Breast epithelium (tissue), 4 donors: ENCODE measurements around the gene LRRC4C. TPM values are rescaled to one million over a fixed set of nuclear protein-coding genes. Genes with fewer than 3 reads are reported as not detected.
"Not testable (repeated sequence)": the region's sequence is repeated elsewhere in the genome, so short reads cannot be mapped to it uniquely, and the experiment has no call there.

ENCODE experiments used
- DNase-seq, 2 donors: peaks; one replicate each; pipeline ENCODE4 v3.0.0-alpha.2; 2019; ENCODE audit warnings: low spot score in 2 of 2
- H3K27ac ChIP-seq, 2 donors: fragments of 200-600 bp; sonication (generic) in 1 of 2; one replicate each; pipeline ENCODE4 v1.5.1; 2016 to 2019; ENCODE audit warnings: mild to moderate bottlenecking in 1 of 2
- H3K27me3 ChIP-seq, 2 donors: fragments of 200-600 bp; sonication (generic) in 1 of 2; one replicate each; pipeline versions ENCODE4 v1.5.1 to v1.6.0; 2017 to 2019; ENCODE audit warnings: control low read depth in 1 of 2, mild to moderate bottlenecking in 1 of 2
- H3K36me3 ChIP-seq: fragments of 200-600 bp; one replicate; pipeline ENCODE4 v1.5.1; 2019
- H3K4me1 ChIP-seq, 2 donors: fragments of 200-600 bp; sonication (generic); one replicate each; pipeline ENCODE4 v1.5.1; 2016 to 2019; ENCODE audit warnings: control low read depth in 1 of 2
- H3K4me3 ChIP-seq, 3 donors: fragments of 200-600 bp; sonication (generic); 1 replicate in 2 of 3; 2 replicates in 1 of 3; pipeline ENCODE4 v1.5.1; 2016 to 2019; ENCODE audit warnings: mild to moderate bottlenecking in 3 of 3, moderate library complexity in 2 of 3
- H3K9me3 ChIP-seq, 2 donors: fragments of 200-600 bp; sonication (generic) in 1 of 2; one replicate each; pipeline ENCODE4 v1.5.1; 2016 to 2019; ENCODE audit warnings: control low read depth in 1 of 2
- CTCF ChIP-seq, 3 donors: fragments of 450-650 bp; IDR thresholded peaks; one replicate each; pipeline ENCODE4 v1.5.1; 2016 to 2017; ENCODE audit warnings: antibody characterized with exemption in 3 of 3, mild to moderate bottlenecking in 3 of 3, moderate library complexity in 3 of 3
- POLR2A ChIP-seq: fragments of 450-650 bp; IDR thresholded peaks from one replicate; pipeline ENCODE4 v1.6.1; 2016; ENCODE audit warnings: antibody characterized with exemption, mild to moderate bottlenecking, moderate library complexity
- POLR2AphosphoS5 ChIP-seq, 3 donors: sonication (generic); formaldehyde crosslinking; IDR thresholded peaks; one replicate each; pipeline ENCODE4 v1.6.1; 2017; ENCODE audit warnings: antibody characterized with exemption in 3 of 3
- intact Hi-C: fragments of 100-400 bp; cut with DNase I; formaldehyde crosslinking; loops from one replicate; pipeline ENCODE4 v1.15.1; 2023; ENCODE audit warnings: low total_unique reads
- total RNA-seq, 3 donors: library from RNA; depleted of rRNA; stranded (reverse); fragments of >200 nt; gene quantifications; one replicate each; pipeline ENCODE4 v1.1.0, GENCODE V29; 2016

The LRRC4C gene
- total RNA-seq, 3 donors from 2014 or later = 2.9 to 15.4 (median 6.6) TPM

GRCh38 chr11:40879911-40880310 lies 579.5 kb downstream of the LRRC4C start:
- DNase-seq = no peak
- Histone ChIP-seq H3K4me1 (no peaks in the 10 kb centered on the region), H3K27ac (no peak overlapping the region), H3K9me3 (no peaks in the 10 kb centered on the region), H3K4me3 (no peak overlapping the region), H3K36me3 (no peaks in the 10 kb centered on the region), H3K27me3 (no peaks in the 10 kb centered on the region)
- TF ChIP-seq CTCF (IDR thresholded peaks at IDR 0.05) (no peak), POLR2A (no peak), POLR2AphosphoS5 (IDR thresholded peaks at IDR 0.05) (no peak)
- intact Hi-C loops = no loop called here

DNA sequence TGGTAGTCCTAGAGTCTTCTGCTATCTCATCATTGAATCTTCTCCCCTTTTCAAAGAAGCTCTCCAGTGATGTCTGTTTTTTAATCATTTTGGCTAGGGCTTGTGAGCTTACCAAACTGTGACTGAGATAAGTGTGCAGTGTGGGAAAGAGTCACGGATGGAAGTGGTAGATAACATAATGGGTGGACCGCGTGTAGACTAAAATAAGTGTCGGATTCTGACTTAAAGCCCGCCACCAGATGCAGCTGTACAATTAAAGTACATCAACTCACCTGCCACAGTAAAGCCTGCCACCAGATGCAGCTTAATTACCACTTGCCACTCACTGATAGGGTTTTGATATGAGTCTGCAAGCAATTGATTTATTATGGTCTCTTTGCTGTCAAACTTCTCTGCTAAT lies 581.5 kb downstream of the LRRC4C start:
- TF ChIP-seq POLR2A = no peak
- TF ChIP-seq POLR2AphosphoS5 (IDR thresholded peaks at IDR 0.05) = no peak
- no peak for TF ChIP-seq CTCF (IDR thresholded peaks at IDR 0.05)
- no peak overlapping the region for H3K27ac ChIP-seq
- no peaks in the 10 kb centered on the region for H3K9me3 ChIP-seq
- H3K4me1 ChIP-seq = no peaks in the 10 kb centered on the region
- intact Hi-C loops = no loop called here
- H3K36me3 ChIP-seq = no peaks in the 10 kb centered on the region
- no peak overlapping the region for H3K4me3 ChIP-seq
- DNase-seq = no peak
- H3K27me3 ChIP-seq = no peaks in the 10 kb centered on the region

GRCh38 chr11:40877256-40877655 lies 582.2 kb downstream of the LRRC4C start:
- no peaks in the 10 kb centered on the region for H3K36me3 ChIP-seq
- no peak overlapping the region for H3K27ac ChIP-seq
- intact Hi-C loops = no loop called here
- TF ChIP-seq POLR2AphosphoS5 (IDR thresholded peaks at IDR 0.05) = no peak
- no peak for TF ChIP-seq CTCF (IDR thresholded peaks at IDR 0.05)
- TF ChIP-seq POLR2A = no peak
- H3K9me3 ChIP-seq = no peaks in the 10 kb centered on the region
- no peak overlapping the region for H3K4me3 ChIP-seq
- no peaks in the 10 kb centered on the region for H3K4me1 ChIP-seq
- no peak for DNase-seq
- no peaks in the 10 kb centered on the region for H3K27me3 ChIP-seq

DNA sequence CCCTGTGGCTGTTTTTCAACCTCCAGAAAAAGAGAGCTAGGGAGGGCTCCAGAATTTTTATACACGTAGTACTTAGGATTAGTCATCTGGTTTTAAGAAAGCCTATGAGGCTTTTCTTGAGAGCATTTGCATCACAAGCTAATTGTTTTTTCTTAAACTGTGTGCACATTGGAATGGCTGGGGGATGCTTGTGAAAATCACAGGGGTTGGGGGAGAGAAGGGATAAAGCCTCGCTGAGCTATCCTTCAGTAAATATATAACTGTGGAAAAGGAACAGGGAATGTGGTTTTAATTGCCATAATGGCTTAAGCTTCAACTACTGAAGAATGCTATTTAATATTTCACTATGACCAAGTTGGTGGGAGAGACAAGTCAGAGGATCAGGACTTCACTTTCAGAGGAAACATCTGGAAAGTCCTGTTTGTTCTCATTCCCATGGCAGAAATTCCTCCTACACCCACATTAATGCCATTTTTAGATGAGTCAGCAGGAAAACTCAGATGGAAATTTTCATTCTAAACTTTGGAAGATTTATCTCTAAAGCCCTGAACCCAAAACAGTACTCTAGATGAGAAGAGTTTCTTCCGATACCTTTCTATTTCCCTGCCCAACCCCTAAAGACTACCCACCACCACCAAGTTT lies 591.3 kb downstream of the LRRC4C start:
- no peaks in the 10 kb centered on the region for H3K36me3 ChIP-seq
- peak overlapping the region in 1 of 2 donors; percentile 7 for H3K27ac ChIP-seq
- peaks cover 0 to 5% of the 10 kb centered on the region in 2 donors for H3K9me3 ChIP-seq
- TF ChIP-seq POLR2AphosphoS5 (IDR thresholded peaks at IDR 0.05) (no peak), CTCF (IDR thresholded peaks at IDR 0.05) (no peak), POLR2A (no peak)
- no peak for DNase-seq
- H3K27me3 ChIP-seq = no peaks in the 10 kb centered on the region
- intact Hi-C loops = loop anchor here (5.0 kb wide), 1 partner anchor 1731 kb away; no protein-coding TSS in a partner anchor
- H3K4me3 ChIP-seq = no peak overlapping the region
- H3K4me1 ChIP-seq = no peaks in the 10 kb centered on the region

DNA sequence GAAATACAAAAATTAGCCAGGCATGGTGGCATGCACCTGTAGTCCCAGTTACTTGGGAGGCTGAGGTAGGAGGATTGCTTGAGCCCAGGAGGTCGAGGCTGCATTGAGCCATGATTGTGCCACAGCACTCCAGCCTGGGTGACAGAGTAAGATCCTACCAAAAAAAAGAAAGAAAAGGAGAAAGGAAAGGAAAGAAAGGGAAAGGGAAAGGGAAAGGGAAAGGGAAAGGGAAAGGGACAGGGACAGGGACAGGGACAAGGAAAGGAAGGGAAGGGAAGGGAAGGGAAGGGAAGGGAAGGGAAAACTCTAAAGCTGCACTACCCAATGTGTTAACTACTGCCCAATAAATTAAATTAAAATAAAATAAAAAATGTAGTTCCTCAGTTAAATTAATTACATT lies 601.7 kb downstream of the LRRC4C start:
- H3K36me3 ChIP-seq, intact Hi-C loops: not testable (repeated sequence)

More for the DNA sequence above, 601.7 kb downstream of the LRRC4C start:
- not testable (repeated sequence) for H3K4me3 ChIP-seq, DNase-seq, H3K9me3 ChIP-seq, H3K27ac ChIP-seq, H3K4me1 ChIP-seq, H3K27me3 ChIP-seq
